ENCODE data around the gene ZNF804A. TPM values are rescaled to one million over a fixed set of nuclear protein-coding genes. Genes with fewer than 3 reads are reported as not detected.

ZNF804A gene
- total and polyA plus RNA-seq, 2 of the 4 experiments (the other 2 are of a cell fraction), result 2.2 to 2.7 TPM

DNA sequence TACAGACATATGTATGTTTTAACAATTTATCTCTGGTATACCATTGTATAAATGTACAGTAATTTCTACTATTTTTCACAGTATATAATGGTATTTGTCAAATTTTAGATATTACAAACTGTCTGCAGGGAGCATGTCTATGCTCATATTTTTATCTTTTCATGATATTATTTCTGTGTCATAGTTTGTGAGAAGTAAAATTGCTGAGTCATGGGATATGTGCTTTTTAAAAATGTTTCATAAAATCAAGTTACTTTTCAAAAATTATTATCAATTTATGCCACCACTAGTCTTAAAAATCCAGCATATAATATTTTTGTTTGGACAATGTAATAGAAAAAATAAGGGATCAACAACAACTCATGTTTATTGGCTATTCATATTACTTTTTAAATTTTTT lies 9.1 kb upstream of the ZNF804A start:
- no peak overlapping the region for H2BK15ac ChIP-seq (ENCODE audit: low read depth, low read length)
- DNase-seq (no peak), ATAC-seq (ENCODE audit: low read depth) (no peak)
- no peak overlapping the region for H3K23ac ChIP-seq (ENCODE audit: low read depth, low read length)
- H3K56ac ChIP-seq (ENCODE audit: extremely low read depth, insufficient read depth, low read length), result no peak overlapping the region
- H3K9me3 ChIP-seq (ENCODE audit: control insufficient read depth, insufficient read depth, low read length), result no peaks in the 10 kb centered on the region
- in situ Hi-C loops (cut with MboI; ENCODE audit: low sequenced_read_pairs) (no loop called here), intact Hi-C loops (cut with micrococcal nuclease) (no loop called here), dilution Hi-C loops (cut with HindIII; ENCODE audit: low sequenced_read_pairs, unreplicated experiment) (no loop called here)
- no peak overlapping the region for H3K14ac ChIP-seq (replicated peaks; ENCODE audit: low read depth, low read length)
- no peak overlapping the region for H3K9ac ChIP-seq (ENCODE audit: low read depth, low read length)
- no peaks in the 10 kb centered on the region for H3K4me1 ChIP-seq (ENCODE audit: control insufficient read depth, insufficient read depth, low read length)
- no peak overlapping the region for H4K8ac ChIP-seq (ENCODE audit: low read depth in 2 of 2, low read length in 2 of 2)
- H4K20me1 ChIP-seq (ENCODE audit: insufficient read depth, low read length), result no peaks in the 10 kb centered on the region
- H3K79me1 ChIP-seq (ENCODE audit: low read depth in 1 of 2, low read length in 2 of 2), result no peaks in the 10 kb centered on the region
- H3K27me3 ChIP-seq (ENCODE audit: control insufficient read depth, insufficient read depth, low read length), result no peaks in the 10 kb centered on the region
- no peak overlapping the region for H2AK5ac ChIP-seq (ENCODE audit: low read depth, low read length)
- H2AK9ac ChIP-seq (replicated peaks; ENCODE audit: low read depth, low read length, poor library complexity), result no peak overlapping the region
- no peak overlapping the region for H2AFZ ChIP-seq (replicated peaks; ENCODE audit: low read length, poor library complexity)
- H4K91ac ChIP-seq (ENCODE audit: insufficient read depth, low read depth, low read length), result no peak overlapping the region
- no peak overlapping the region for H3K27ac ChIP-seq (ENCODE audit: insufficient read depth, low read length)
- H2BK120ac ChIP-seq (ENCODE audit: low read depth, low read length), result no peak overlapping the region
- no peak overlapping the region for H3K4me3 ChIP-seq (ENCODE audit: insufficient read depth, low read depth, low read length)
- no TSS peak for BruUV-seq (replicated peaks)
- H3K36me3 ChIP-seq (ENCODE audit: control insufficient read depth, insufficient read depth, low read length), result no peaks in the 10 kb centered on the region
- H3K4me2 ChIP-seq (ENCODE audit: low read depth, low read length), result no peak overlapping the region
- no peak overlapping the region for H4K5ac ChIP-seq (ENCODE audit: low read depth, low read length)
- TF ChIP-seq MAFK (IDR thresholded peaks at IDR 0.05; ENCODE audit: low read depth, low read length) (peak; percentile 98), NFE2L2 (IDR thresholded peaks at IDR 0.05; ENCODE audit: low read depth, low read length) (peak; percentile 98), RFX5 (IDR thresholded peaks at IDR 0.05; ENCODE audit: low read depth, low read length) (no peak)
- H2BK20ac ChIP-seq (ENCODE audit: low read depth, low read length), result no peak overlapping the region
- no peak overlapping the region for H3K4ac ChIP-seq (ENCODE audit: low read depth, low read length)
- no peak overlapping the region for H2BK5ac ChIP-seq (ENCODE audit: low read depth, low read length, poor library complexity, severe bottlenecking)
- H3K18ac ChIP-seq (ENCODE audit: low read depth, low read length), result no peak overlapping the region
- ChIA-PET POLR2A (ENCODE audit: unreplicated experiment) (no interaction called here), CTCF (no interaction called here)
- H3K9me1 ChIP-seq (ENCODE audit: insufficient read depth, low read length), result no peaks in the 10 kb centered on the region
